ENCODE measurements around the gene MAD2L1BP.
A peak's percentile ranks its signal among the peaks of the same experiment; 100 is the strongest.
"Not testable (repeated sequence)": the region's sequence is repeated elsewhere in the genome, so short reads cannot be mapped to it uniquely, and the experiment has no call there.

The MAD2L1BP gene, protein sequence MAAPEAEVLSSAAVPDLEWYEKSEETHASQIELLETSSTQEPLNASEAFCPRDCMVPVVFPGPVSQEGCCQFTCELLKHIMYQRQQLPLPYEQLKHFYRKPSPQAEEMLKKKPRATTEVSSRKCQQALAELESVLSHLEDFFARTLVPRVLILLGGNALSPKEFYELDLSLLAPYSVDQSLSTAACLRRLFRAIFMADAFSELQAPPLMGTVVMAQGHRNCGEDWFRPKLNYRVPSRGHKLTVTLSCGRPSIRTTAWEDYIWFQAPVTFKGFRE

DNA sequence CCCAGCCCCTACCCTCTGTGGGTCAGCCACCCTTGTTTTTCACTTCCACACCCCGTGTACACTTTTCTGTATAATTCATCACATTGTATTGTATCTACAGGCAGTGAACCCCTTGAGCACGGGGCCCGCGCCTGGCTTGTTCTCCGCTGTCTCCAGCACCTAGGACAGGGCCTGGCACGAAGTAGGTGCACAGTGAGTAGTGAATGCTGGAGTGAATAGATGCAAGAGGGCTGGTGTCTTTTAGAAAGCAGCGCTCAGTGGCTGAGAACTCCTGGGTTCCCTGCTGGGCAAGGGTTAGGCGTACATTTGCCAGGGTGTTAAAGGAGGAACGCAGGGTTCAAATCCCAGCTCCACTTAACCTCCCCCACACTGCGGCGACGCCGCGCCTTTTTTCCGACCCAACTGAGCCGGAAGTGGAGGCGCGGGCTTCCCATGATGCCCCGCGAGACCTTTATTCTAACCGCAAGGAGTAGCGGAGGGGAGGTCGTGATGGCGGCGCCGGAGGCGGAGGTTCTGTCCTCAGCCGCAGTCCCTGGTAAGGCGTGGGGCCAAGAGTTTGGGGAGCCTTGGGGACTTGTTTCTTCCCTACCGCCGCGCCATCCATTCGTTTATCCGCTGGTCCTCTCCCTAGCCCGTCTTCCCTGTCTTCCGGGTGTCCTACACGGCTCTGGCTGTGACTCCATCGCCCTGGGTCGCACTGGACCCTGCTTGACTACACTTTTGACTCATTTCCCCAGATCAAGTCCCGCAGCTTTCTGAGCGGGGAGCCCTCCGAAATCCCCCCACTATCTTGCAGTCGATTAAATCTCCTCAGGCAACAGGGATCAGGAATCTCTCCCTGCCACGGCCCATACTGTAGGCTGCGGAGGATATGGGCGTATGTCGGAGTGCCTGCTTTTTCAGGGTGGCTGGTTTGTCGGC is at the start of gene MAD2L1BP:
MAD2L1BP (plus strand) TSS at position 454 of the 921 bp plus-strand sequence; CDS start at position 490, 36 bp downstream.
- peak within 1 kb of the TSS; percentile 95 for H3K4me3 ChIP-seq (ENCODE audit: insufficient read length, low read depth)
- peak; percentile 44 for DNase-seq (ENCODE audit: low read depth, low spot score)
- no peaks in the 10 kb centered on the region for H3K27me3 ChIP-seq (ENCODE audit: insufficient read depth, insufficient read length)
- peaks cover 4% of the 10 kb centered on the region for H3K4me1 ChIP-seq (ENCODE audit: insufficient read depth, insufficient read length)
- no peak for TF ChIP-seq ZNF274 (IDR thresholded peaks at IDR 0.05; ENCODE audit: low read depth, low read length)
- peak; percentile 60 for TF ChIP-seq YY1 (IDR thresholded peaks at IDR 0.05; ENCODE audit: insufficient read depth, insufficient read length)
- H3K9ac ChIP-seq (ENCODE audit: insufficient read length, low read depth): peak within 1 kb of the TSS; percentile 99
- no peaks in the 10 kb centered on the region for H3K9me3 ChIP-seq (ENCODE audit: insufficient read depth, low read length)
- peaks cover 31% of the 10 kb centered on the region for H3K36me3 ChIP-seq (ENCODE audit: insufficient read depth, insufficient read length, low read length)

DNA sequence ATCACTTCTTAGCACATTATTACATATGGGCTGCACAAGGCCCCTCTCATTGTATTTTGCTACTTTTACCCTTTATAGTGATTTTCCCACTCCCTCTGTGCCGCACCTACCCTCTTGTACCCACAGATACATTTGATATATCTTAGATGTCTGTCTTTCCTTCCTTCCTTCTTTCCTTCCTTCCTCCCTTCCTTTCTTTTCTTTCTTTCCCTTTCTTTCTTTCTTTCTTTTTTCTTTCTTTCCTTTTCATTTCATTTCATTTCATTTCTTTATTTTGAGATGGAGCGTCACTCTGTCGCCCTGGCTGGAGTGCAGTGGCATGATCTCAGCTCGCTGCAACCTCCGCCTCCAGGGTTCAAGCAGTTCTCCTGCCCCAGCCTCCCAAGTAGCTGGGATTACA is 47.4 kb upstream of the MAD2L1BP start:
- Histone ChIP-seq H3K4me1 (ENCODE audit: insufficient read depth, insufficient read length) (no peaks in the 10 kb centered on the region), H3K9ac (ENCODE audit: insufficient read length, low read depth) (no peak overlapping the region), H3K27me3 (ENCODE audit: insufficient read depth, insufficient read length) (no peaks in the 10 kb centered on the region), H3K9me3 (ENCODE audit: insufficient read depth, low read length) (no peaks in the 10 kb centered on the region), H3K4me3 (ENCODE audit: insufficient read length, low read depth) (no peak overlapping the region), H3K36me3 (ENCODE audit: insufficient read depth, insufficient read length, low read length) (peaks cover 41% of the 10 kb centered on the region)
- no peak for DNase-seq (ENCODE audit: low read depth, low spot score)
- TF ChIP-seq YY1 (IDR thresholded peaks at IDR 0.05; ENCODE audit: insufficient read depth, insufficient read length) (no peak), SUZ12 (IDR thresholded peaks at IDR 0.05; ENCODE audit: extremely low read depth, insufficient read depth, insufficient read length) (no peak), ZNF274 (IDR thresholded peaks at IDR 0.05; ENCODE audit: low read depth, low read length) (no peak)

DNA sequence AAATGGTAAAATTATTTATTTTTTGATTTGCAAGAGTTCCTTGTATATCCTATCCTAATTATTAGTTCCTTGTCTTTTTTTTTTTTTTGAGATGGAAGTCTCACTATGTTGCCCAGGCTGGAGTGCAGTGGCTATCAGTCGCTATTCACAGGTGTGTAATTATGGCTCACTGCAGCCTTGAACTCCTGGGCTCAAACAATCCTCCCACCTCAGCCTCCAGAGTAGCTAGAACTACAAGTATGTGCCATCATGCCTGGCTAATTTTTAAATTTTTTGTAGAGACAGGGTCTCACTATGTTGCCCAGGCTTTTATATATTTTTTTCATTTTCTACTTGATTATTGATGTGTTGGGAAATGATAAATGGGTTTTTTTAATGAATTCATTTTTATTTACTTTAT is 46.1 kb upstream of the MAD2L1BP start:
- H3K9me3 ChIP-seq (ENCODE audit: insufficient read depth, low read length); H3K4me3 ChIP-seq (ENCODE audit: insufficient read length, low read depth); H3K9ac ChIP-seq (ENCODE audit: insufficient read length, low read depth); DNase-seq (ENCODE audit: low read depth, low spot score); H3K4me1 ChIP-seq (ENCODE audit: insufficient read depth, insufficient read length); H3K27me3 ChIP-seq (ENCODE audit: insufficient read depth, insufficient read length): not testable (repeated sequence)
- peaks cover 28% of the 10 kb centered on the region for H3K36me3 ChIP-seq (ENCODE audit: insufficient read depth, insufficient read length, low read length)

DNA sequence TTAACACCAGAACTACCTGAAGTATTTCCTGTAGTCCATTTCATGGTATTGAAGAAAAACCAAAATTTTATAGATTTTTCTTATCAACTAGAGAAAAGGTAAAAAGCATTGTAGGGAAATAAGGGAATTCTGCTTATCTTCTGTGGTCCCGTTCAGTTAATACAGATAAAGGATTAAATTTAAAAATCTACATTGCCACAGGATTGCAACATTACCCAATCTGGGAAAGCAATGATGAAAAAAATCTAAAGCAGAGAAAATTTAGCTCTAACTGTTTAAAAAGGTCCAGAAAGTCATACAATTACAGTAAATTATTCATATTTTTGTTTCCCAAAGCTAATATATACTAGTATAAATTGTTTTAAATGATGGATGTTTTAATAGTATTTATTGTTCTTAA is 41.7 kb upstream of the MAD2L1BP start:
- Histone ChIP-seq H3K27me3 (ENCODE audit: insufficient read depth, insufficient read length) (no peaks in the 10 kb centered on the region), H3K36me3 (ENCODE audit: insufficient read depth, insufficient read length, low read length) (peaks cover 15% of the 10 kb centered on the region), H3K9ac (ENCODE audit: insufficient read length, low read depth) (no peak overlapping the region), H3K9me3 (ENCODE audit: insufficient read depth, low read length) (no peaks in the 10 kb centered on the region), H3K4me3 (ENCODE audit: insufficient read length, low read depth) (no peak overlapping the region), H3K4me1 (ENCODE audit: insufficient read depth, insufficient read length) (no peaks in the 10 kb centered on the region)
- TF ChIP-seq SUZ12 (IDR thresholded peaks at IDR 0.05; ENCODE audit: extremely low read depth, insufficient read depth, insufficient read length) (no peak), YY1 (IDR thresholded peaks at IDR 0.05; ENCODE audit: insufficient read depth, insufficient read length) (no peak), ZNF274 (IDR thresholded peaks at IDR 0.05; ENCODE audit: low read depth, low read length) (no peak)
- no peak for DNase-seq (ENCODE audit: low read depth, low spot score)

DNA sequence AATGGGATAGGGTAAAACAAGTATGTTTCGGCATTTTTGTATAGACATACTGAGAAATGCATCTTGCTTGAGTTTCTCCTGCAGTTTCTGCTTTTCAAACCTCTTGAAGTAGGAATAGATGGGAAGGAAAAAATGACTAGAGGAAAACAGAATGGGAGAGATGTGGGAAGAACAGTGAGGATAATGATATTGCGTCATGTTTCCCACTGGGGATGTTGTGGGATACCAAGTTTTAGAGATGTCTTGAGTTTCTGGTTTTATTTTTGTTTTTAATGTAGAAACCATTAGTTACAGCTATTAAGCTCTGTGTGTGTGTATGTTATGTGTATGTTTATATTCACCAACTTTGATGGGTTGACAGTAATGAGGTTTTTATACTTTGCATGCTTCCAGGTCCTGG is 35.0 kb upstream of the MAD2L1BP start:
- no peaks in the 10 kb centered on the region for H3K4me1 ChIP-seq (ENCODE audit: insufficient read depth, insufficient read length)
- peaks cover 44% of the 10 kb centered on the region for H3K36me3 ChIP-seq (ENCODE audit: insufficient read depth, insufficient read length, low read length)
- DNase-seq (ENCODE audit: low read depth, low spot score): no peak
- H3K9ac ChIP-seq (ENCODE audit: insufficient read length, low read depth): no peak overlapping the region
- TF ChIP-seq YY1 (IDR thresholded peaks at IDR 0.05; ENCODE audit: insufficient read depth, insufficient read length) (no peak), SUZ12 (IDR thresholded peaks at IDR 0.05; ENCODE audit: extremely low read depth, insufficient read depth, insufficient read length) (no peak), ZNF274 (IDR thresholded peaks at IDR 0.05; ENCODE audit: low read depth, low read length) (no peak)
- H3K9me3 ChIP-seq (ENCODE audit: insufficient read depth, low read length): no peaks in the 10 kb centered on the region
- H3K4me3 ChIP-seq (ENCODE audit: insufficient read length, low read depth): no peak overlapping the region
- no peaks in the 10 kb centered on the region for H3K27me3 ChIP-seq (ENCODE audit: insufficient read depth, insufficient read length)

DNA sequence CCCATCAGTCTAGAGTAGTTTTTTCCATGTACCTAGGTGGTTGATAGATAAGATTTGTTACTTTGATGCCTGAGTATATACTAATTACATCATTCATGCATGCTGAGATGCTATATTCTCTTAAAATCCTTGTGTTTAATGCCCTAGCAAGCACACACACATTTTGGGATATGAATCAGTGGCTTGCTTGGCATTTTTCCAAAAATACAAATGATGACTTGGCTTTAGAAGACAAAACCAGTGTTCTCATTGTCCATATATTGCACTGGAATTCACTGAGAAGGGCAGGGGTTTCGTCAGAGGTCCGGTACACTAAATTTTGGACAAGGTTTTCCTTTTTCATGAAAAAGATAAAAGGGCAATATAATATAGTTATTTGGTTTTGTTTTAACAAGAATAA is 31.5 kb upstream of the MAD2L1BP start:
- no peaks in the 10 kb centered on the region for H3K9me3 ChIP-seq (ENCODE audit: insufficient read depth, low read length)
- no peak for DNase-seq (ENCODE audit: low read depth, low spot score)
- H3K4me1 ChIP-seq (ENCODE audit: insufficient read depth, insufficient read length): no peaks in the 10 kb centered on the region
- no peak overlapping the region for H3K4me3 ChIP-seq (ENCODE audit: insufficient read length, low read depth)
- H3K36me3 ChIP-seq (ENCODE audit: insufficient read depth, insufficient read length, low read length): peaks cover 33% of the 10 kb centered on the region
- H3K27me3 ChIP-seq (ENCODE audit: insufficient read depth, insufficient read length): no peaks in the 10 kb centered on the region
- no peak overlapping the region for H3K9ac ChIP-seq (ENCODE audit: insufficient read length, low read depth)
- TF ChIP-seq ZNF274 (IDR thresholded peaks at IDR 0.05; ENCODE audit: low read depth, low read length) (no peak), SUZ12 (IDR thresholded peaks at IDR 0.05; ENCODE audit: extremely low read depth, insufficient read depth, insufficient read length) (no peak), YY1 (IDR thresholded peaks at IDR 0.05; ENCODE audit: insufficient read depth, insufficient read length) (no peak)

DNA sequence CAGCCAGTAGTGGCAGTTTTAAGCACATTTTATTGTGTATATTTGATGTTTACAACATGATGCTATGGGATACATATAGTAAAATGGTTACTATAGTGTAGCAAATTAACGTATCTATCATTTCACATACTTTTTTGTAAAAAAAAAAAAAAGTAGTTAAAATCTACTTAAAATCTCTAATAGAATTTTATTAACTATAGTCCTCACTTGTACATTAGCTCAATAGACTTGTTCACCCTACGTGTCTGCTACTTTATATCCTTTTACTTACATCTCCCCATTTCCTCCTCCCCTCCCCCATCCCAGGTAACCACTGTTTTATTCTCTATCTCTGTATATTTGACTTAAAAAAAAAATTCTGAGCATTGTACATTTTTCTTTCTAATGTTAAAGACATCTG is 29.6 kb upstream of the MAD2L1BP start:
- H3K9me3 ChIP-seq (ENCODE audit: insufficient read depth, low read length): no peaks in the 10 kb centered on the region
- H3K4me1 ChIP-seq (ENCODE audit: insufficient read depth, insufficient read length): no peaks in the 10 kb centered on the region
- no peak overlapping the region for H3K4me3 ChIP-seq (ENCODE audit: insufficient read length, low read depth)
- H3K36me3 ChIP-seq (ENCODE audit: insufficient read depth, insufficient read length, low read length): peaks cover 33% of the 10 kb centered on the region
- H3K27me3 ChIP-seq (ENCODE audit: insufficient read depth, insufficient read length): no peaks in the 10 kb centered on the region
- TF ChIP-seq SUZ12 (IDR thresholded peaks at IDR 0.05; ENCODE audit: extremely low read depth, insufficient read depth, insufficient read length): no peak
- no peak for TF ChIP-seq YY1 (IDR thresholded peaks at IDR 0.05; ENCODE audit: insufficient read depth, insufficient read length)
- TF ChIP-seq ZNF274 (IDR thresholded peaks at IDR 0.05; ENCODE audit: low read depth, low read length): no peak
- no peak for DNase-seq (ENCODE audit: low read depth, low spot score)
- H3K9ac ChIP-seq (ENCODE audit: insufficient read length, low read depth): no peak overlapping the region

Measured in NT2/D1 (cell line).